T1000 (cell line): ENCODE data around the gene SSB.
"Not testable (repeated sequence)": the region's sequence is repeated elsewhere in the genome, so short reads cannot be mapped to it uniquely, and the experiment has no call there.

Experiments
- DNase-seq: peaks from one replicate; lab custom pipeline; 2025; ENCODE audit warnings: mixed read lengths; lab: John Stamatoyannopoulos, UW

The SSB gene

GRCh38 chr2:169781249-169782013 lies 17.2 kb upstream of the SSB start:
- no peak for DNase-seq

GRCh38 chr2:169782513-169782912 lies 16.2 kb upstream of the SSB start:
- no peak for DNase-seq

DNA sequence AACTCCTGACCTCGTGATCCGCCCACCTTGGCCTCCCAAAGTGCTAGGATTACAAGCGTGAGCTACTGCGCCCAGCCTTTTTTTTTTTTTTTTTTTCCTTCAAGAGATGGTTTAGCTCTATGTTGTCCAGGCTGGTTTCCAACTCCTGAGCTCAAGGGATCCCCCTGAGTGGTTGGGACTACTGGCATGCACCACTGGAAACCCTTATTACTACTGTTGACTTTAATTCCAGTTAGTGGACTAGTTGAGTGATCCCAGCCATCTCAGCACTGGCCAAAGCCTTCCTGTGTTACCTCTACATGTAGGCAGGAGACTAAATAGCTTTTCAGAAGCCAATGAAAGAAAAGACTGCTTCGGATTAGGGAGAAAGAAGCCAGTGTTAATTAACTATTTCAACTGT lies 8.1 kb upstream of the SSB start:
- no peak for DNase-seq

DNA sequence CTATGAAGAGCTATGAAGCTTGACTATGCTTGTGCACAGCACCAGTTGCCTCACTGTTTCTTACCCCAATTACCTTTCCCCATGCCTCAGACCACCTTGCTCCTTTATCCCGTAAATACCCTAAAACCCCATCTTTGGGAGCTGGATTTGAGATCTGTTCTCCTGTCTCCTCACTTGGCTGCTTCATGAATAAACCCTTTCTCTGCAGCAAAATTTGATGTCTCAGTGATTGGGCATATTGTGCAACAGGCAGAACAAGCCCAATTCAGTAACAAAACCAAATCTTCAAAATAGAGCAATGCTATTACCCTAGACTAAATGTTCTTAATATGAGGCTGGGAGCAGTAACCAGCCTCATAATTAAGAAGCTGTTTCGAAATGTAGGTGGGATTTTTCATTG lies 3.5 kb upstream of the SSB start:
- no peak for DNase-seq

GRCh38 chr2:169796441-169796840 lies 2.2 kb upstream of the SSB start:
- DNase-seq, result no peak

DNA sequence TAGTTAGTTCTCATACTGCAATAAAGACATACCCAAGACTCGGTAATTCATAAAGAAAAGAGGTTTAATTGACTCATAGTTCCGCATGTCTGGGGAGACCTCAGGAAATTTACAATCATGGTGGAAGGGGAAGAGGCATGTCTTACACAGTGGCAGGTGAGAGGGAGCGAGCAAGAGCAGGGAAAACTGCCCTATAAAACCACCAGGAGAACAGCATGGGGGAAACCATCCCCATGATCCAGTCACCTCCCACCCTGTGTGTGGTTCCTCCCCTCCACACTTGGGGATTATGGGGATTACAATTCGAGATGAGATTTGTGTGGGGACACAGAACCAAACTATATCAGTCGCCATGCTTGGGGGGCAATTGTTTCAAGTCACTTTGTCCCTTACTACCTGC lies 1.1 kb upstream of the SSB start:
- no peak for DNase-seq

GRCh38 chr2:169798397-169798717 lies 314 bp upstream of the SSB start:
- DNase-seq, result no peak

GRCh38 chr2:169803480-169803879 lies 4.8 kb downstream of the SSB start:
- DNase-seq, result no peak

DNA sequence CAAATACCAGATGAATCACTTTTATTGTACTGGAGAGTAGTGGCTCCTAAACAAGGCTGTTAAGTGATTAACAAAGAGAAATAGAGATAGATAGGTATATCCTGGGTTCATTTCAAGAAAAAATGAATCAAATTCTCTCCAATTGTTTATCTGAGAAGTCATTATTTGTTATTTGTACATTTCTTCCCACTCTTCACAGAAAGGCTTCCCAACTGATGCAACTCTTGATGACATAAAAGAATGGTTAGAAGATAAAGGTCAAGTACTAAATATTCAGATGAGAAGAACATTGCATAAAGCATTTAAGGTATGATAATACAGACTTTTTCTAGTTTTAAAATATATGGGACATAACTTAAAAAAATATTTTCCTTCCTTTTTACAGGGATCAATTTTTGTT lies 7.9 kb downstream of the SSB start:
- no peak for DNase-seq

GRCh38 chr2:169808221-169808620 lies 9.6 kb downstream of the SSB start:
- DNase-seq, result no peak

- DNase-seq, result no peak
These were observed 17.2 kb downstream of the SSB start for GRCh38 chr2:169815849-169816248.

GRCh38 chr2:169816961-169817360 lies 18.3 kb downstream of the SSB start:
- DNase-seq, result not testable (repeated sequence)

DNA sequence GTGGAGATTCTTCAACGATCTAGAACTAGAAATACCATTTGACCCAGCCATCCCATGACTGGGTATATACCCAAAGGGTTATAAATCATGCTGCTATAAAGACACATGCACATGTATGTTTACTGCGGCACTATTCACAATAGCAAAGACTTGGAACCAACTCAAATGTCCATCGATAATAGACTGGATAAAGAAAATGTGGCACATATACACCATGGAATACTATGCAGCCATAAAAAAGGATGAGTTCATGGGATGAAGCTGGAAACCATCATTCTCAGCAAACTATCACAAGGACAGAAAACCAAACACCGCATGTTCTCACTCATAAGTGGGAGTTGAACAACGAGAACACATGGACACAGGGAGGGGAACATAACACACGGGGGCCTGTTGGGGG lies 18.7 kb downstream of the SSB start:
- DNase-seq, result not testable (repeated sequence)

- no peak for DNase-seq
These were observed 19.6 kb downstream of the SSB start for GRCh38 chr2:169818241-169818640.

- no peak for DNase-seq
These were observed 20.4 kb downstream of the SSB start for GRCh38 chr2:169819106-169819505.

GRCh38 chr2:169820101-169820500 lies 21.4 kb downstream of the SSB start:
- not testable (repeated sequence) for DNase-seq

DNA sequence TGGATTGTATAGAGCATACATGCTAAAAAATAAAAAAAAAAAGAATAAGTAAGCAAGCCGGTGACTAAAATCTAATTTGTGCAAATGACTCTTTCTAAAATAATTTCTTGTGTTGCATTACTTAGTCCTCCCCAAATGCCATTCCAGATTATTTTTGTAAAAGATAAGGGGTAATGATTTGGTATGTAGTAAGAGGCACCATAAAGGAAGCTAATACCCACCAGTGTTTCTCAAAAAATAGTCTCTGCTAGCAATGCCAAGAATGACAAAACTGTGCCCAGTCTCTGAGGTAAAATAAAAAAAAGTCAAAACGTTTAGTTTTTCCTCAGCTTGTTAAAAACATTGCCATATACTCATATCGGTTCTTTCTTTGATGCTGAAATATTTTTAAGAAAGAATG lies 23.4 kb downstream of the SSB start:
- no peak for DNase-seq

- no peak for DNase-seq
These were observed 24.2 kb downstream of the SSB start for GRCh38 chr2:169822785-169823392.

DNA sequence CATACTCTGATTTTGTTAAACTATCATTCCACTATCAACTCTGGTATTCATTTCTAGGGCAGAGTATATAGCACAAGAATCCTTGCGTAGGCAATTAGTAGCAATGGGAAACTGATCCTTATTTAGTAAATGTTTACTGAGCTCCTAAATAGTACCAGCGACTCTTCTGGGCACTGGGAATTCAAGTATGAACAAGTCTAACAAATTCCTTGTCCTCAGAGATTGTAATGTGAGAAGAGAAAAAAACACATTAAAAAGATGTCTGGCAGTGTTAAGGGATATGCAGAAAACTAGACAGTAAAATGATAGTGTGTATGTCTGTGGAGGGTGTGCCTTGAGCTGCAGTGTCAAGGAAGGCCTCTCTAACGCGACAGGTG lies 25.3 kb downstream of the SSB start:
- no peak for DNase-seq

DNA sequence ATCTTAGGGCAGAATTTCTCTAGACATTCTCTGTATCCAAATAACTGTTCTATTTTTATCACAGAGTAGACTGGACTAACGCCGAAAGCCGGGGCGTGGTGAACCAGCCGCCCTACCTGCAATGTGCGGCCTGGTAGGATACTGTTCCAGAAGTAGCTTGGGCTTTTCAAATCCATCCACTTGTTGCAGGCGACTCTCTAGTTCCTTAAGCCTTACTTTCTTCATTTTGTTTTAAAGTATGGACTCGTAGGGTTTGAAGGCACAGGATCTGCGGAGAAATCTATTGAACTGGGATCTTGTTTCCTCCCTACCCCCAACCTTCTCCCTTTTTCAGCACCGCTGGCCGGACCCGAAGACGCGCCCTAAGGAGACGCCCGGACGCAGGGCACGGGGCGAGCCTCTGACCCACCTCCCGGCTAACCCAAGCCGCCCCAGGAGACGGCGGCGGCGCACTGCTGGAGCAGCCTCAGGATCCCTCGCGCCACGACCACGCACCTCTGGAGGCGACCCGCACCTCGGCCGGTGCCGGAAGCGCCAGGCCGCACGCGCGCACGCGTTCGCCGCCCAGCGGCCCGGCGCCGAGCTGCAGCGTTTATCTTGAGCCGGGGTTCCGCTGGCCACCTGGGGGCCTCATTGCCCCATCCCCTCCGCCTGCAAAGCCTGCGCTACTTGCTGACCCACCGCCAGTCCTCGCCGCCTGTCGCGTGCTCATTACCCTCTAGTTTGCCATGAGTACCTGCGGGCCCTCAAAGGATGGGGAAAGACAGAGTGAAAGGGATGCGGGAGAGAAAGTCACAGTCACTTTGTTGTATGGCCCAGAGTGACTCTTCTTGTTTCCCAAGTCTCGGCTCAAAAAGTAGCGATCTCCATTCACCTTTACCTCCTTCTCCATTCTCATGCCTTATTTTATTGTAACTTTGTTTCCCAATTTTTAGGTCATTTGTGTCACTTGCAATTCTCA lies 26.0 kb downstream of the SSB start, which contains the start of gene METTL5:
Gene METTL5, minus strand, starts transcription at position 533 of the 961 bp plus-strand sequence. Its CDS starts 308 bp downstream, at position 225.
- peak; percentile 63 for DNase-seq

DNA sequence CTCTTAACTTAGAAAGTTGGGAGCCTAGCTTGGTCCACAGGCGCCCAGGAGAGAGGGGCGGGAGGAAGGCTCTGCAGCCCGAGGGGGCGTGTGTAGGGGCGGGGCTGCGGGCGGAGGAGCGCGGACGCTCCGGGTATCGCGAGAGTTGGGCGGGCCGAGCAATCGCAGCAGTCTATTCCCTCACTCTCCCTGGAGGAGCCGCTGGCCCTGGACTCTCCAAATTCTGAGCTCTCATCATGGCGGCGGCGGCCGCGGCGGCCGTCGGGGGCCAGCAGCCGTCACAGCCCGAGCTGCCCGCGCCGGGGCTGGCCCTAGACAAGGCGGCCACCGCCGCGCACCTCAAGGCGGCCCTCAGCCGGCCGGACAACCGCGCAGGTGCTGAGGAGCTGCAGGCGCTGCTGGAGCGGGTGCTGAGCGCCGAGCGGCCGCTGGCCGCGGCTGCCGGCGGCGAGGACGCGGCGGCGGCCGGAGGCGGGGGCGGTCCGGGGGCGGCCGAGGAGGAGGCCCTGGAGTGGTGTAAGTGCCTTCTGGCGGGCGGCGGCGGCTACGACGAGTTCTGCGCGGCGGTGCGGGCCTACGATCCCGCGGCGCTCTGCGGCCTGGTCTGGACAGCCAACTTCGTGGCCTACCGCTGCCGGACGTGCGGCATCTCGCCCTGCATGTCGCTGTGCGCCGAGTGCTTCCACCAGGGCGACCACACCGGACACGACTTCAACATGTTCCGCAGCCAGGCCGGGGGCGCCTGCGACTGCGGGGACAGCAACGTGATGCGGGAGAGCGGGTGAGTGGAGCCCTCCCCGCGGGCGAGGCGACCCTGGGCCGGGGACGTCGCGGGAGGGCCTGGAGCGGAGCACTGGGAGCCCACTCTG lies 28.8 kb downstream of the SSB start, which contains the start of gene UBR3:
Gene UBR3, plus strand, starts transcription at position 183 of the 869 bp plus-strand sequence. Its CDS starts 54 bp downstream, at position 237.
- DNase-seq, result peak; percentile 75
